PC-9 (cell line): ENCODE results near the gene USP53. TPM values are rescaled to one million over a fixed set of nuclear protein-coding genes. Genes with fewer than 3 reads are reported as not detected.
"Not testable (repeated sequence)": the region's sequence is repeated elsewhere in the genome, so short reads cannot be mapped to it uniquely, and the experiment has no call there.

Experiments used
- BruUV-seq: library from RNA; stranded (reverse); fragments of 400-500 nt; replicated peaks from 2 replicates; lab custom pipeline; 2021; lab: Mats Ljungman, UMichigan
- CTCF ChIA-PET: fragments of 300-600 bp; sonication (Branson Sonifier 250); formaldehyde crosslinking; loops from one replicate; lab custom pipeline; 2022; ENCODE audit warnings: antibody characterized with exemption; lab: Charles Lee
- POLR2A ChIA-PET: fragments of 300-600 bp; sonication (Branson Sonifier 250); formaldehyde crosslinking; loops from one replicate; lab custom pipeline; 2022; ENCODE audit warnings: antibody characterized with exemption; ENCODE audit not compliant: unreplicated experiment; lab: Charles Lee
- DNase-seq, 2 experiments: peaks; one replicate each; pipeline versions ENCODE4 v3.0.0 to v3.0.0-alpha.2; 2015 to 2022; ENCODE audit warnings: mixed read lengths in 1 of 2
- H2AFZ ChIP-seq: fragments of 200-600 bp; sonication (generic); 2 replicates; pipeline ENCODE4 v1.8.1; 2017; ENCODE audit warnings: antibody characterized with exemption
- H3F3A ChIP-seq: fragments of 200-600 bp; sonication (generic); 2 replicates; pipeline ENCODE4 v1.8.1; 2017; ENCODE audit warnings: antibody characterized with exemption, mild to moderate bottlenecking, low read depth; ENCODE audit not compliant: insufficient read depth
- H3K27ac ChIP-seq: fragments of 200-600 bp; sonication (generic); 2 replicates; pipeline ENCODE4 v1.6.1; 2016; ENCODE audit warnings: mixed run types
- H3K27me3 ChIP-seq: fragments of 200-600 bp; sonication (generic); 2 replicates; pipeline ENCODE4 v1.6.1; 2016; ENCODE audit warnings: low read depth, mixed run types; ENCODE audit not compliant: insufficient read depth
- H3K36me3 ChIP-seq: fragments of 200-600 bp; sonication (generic); 2 replicates; pipeline ENCODE4 v1.6.1; 2016; ENCODE audit warnings: low read depth, mixed run types
- H3K4me1 ChIP-seq: fragments of 200-600 bp; sonication (generic); replicated peaks from 2 replicates; pipeline ENCODE4 v1.6.1; 2016; ENCODE audit warnings: mixed run types; ENCODE audit not compliant: insufficient read depth
- H3K4me2 ChIP-seq: fragments of 200-600 bp; sonication (generic); 2 replicates; pipeline ENCODE4 v1.6.1; 2017; ENCODE audit warnings: mixed run types
- H3K4me3 ChIP-seq: fragments of 200-600 bp; sonication (generic); 2 replicates; pipeline ENCODE4 v1.6.1; 2016; ENCODE audit warnings: mixed run types
- H3K79me2 ChIP-seq: fragments of 200-600 bp; sonication (generic); 2 replicates; pipeline ENCODE4 v1.6.1; 2017; ENCODE audit warnings: low read depth, mixed run types
- H3K9me2 ChIP-seq: fragments of 200-600 bp; sonication (generic); 2 replicates; pipeline ENCODE4 v1.8.1; 2017; ENCODE audit warnings: mild to moderate bottlenecking; ENCODE audit not compliant: insufficient read depth
- H3K9me3 ChIP-seq: fragments of 200-600 bp; sonication (generic); 2 replicates; pipeline ENCODE4 v1.8.1; 2016; ENCODE audit warnings: low read depth; ENCODE audit not compliant: insufficient read depth
- H4K20me1 ChIP-seq: fragments of 200-600 bp; sonication (generic); 2 replicates; pipeline ENCODE4 v1.8.1; 2017; ENCODE audit not compliant: insufficient read depth
- EZH2 ChIP-seq: fragments of 200-600 bp; sonication (generic); IDR thresholded peaks from 2 replicates; pipeline ENCODE4 v1.8.0; 2017; ENCODE audit warnings: antibody characterized with exemption, low read depth
- intact Hi-C: fragments of 100-400 bp; cut with micrococcal nuclease; formaldehyde crosslinking; loops from one replicate; pipeline ENCODE4 v1.10.0; 2022; ENCODE audit not compliant: unreplicated experiment
- total RNA-seq: library from RNA; stranded (reverse); gene quantifications from 2 replicates; pipeline ENCODE4 v1.2.3, GENCODE V29; 2021
- TF ChIP-seq, protein P1 (sequence below): fragments of 200-600 bp; sonication (generic); conservative IDR thresholded peaks from 2 replicates; pipeline ENCODE4 v1.6.1; 2017; ENCODE audit warnings: mixed run types, antibody characterized with exemption, mild to moderate bottlenecking, moderate library complexity

The USP53 gene
- total RNA-seq, 1 experiment from 2014 or later: 19.3 TPM

DNA sequence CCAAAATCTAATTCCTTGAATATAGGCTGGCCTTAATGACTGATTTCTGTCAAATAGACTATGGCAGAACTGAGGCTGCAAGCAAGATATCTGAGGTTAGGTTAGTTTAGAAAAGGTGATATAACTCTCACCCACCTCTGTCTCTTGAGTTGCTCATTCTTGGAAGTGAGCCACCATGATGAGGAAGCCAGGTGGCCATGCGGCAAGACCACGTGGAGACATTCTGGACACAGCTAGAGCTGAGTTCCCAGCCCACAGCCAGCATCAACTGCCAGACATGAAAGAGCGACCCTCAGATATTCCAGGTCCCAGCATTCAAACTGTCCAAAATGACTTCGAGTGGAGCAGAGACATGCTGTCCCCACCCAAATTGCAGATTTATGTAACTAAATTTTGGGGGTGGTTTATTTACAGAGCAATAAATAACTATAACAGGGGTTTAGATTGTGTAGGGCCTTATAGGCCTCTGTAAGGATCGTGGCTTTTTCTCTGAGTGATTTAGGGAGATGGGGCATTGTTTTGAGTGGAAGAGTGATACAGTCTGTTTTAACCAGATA is 33.7 kb downstream of the USP53 start:
- no peaks in the 10 kb centered on the region for H3K36me3 ChIP-seq
- no peak overlapping the region for H3K4me3 ChIP-seq
- ChIA-PET CTCF (no interaction called here), POLR2A (no interaction called here)
- no peaks in the 10 kb centered on the region for H3K9me3 ChIP-seq
- BruUV-seq: no TSS peak
- no peaks in the 10 kb centered on the region for H3K9me2 ChIP-seq
- H2AFZ ChIP-seq: no peak overlapping the region
- intact Hi-C loops: loop anchor here (10.0 kb wide), 1 partner anchor 201 kb away; no protein-coding TSS in a partner anchor
- H3K27me3 ChIP-seq: no peaks in the 10 kb centered on the region
- no peaks in the 10 kb centered on the region for H3K4me1 ChIP-seq
- H3K4me2 ChIP-seq: no peak overlapping the region
- H3K27ac ChIP-seq: no peak overlapping the region
- no peak for TF ChIP-seq EZH2
- TF ChIP-seq, protein P1, sequence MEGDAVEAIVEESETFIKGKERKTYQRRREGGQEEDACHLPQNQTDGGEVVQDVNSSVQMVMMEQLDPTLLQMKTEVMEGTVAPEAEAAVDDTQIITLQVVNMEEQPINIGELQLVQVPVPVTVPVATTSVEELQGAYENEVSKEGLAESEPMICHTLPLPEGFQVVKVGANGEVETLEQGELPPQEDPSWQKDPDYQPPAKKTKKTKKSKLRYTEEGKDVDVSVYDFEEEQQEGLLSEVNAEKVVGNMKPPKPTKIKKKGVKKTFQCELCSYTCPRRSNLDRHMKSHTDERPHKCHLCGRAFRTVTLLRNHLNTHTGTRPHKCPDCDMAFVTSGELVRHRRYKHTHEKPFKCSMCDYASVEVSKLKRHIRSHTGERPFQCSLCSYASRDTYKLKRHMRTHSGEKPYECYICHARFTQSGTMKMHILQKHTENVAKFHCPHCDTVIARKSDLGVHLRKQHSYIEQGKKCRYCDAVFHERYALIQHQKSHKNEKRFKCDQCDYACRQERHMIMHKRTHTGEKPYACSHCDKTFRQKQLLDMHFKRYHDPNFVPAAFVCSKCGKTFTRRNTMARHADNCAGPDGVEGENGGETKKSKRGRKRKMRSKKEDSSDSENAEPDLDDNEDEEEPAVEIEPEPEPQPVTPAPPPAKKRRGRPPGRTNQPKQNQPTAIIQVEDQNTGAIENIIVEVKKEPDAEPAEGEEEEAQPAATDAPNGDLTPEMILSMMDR: no peak
- DNase-seq: no peak
- no peaks in the 10 kb centered on the region for H3F3A ChIP-seq
- no peaks in the 10 kb centered on the region for H4K20me1 ChIP-seq
- H3K79me2 ChIP-seq: no peaks in the 10 kb centered on the region

DNA sequence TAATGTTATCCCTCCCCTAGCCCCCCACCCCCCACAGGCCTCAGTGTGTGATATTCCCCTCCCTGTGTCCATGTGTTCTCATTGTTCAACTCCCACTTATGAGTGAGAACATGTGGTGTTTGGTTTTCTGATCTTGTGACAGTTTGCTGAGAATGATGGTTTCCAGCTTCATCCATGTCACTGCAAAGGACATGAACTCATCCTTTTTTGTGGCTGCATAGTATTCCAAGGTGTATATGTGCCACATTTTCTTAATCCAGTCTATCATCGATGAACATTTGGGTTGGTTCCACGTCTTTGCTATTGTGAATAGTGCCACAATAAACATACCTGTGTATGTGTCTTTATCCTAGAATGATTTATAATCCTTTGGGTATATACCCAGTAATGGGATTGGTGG is 38.5 kb downstream of the USP53 start:
- H3F3A ChIP-seq, H3K9me2 ChIP-seq, intact Hi-C loops, POLR2A ChIA-PET, CTCF ChIA-PET, H3K36me3 ChIP-seq, DNase-seq, H4K20me1 ChIP-seq, H3K79me2 ChIP-seq, H3K4me3 ChIP-seq, H3K27ac ChIP-seq, H3K27me3 ChIP-seq, H3K4me2 ChIP-seq, H3K4me1 ChIP-seq, H2AFZ ChIP-seq, BruUV-seq, H3K9me3 ChIP-seq: not testable (repeated sequence)

DNA sequence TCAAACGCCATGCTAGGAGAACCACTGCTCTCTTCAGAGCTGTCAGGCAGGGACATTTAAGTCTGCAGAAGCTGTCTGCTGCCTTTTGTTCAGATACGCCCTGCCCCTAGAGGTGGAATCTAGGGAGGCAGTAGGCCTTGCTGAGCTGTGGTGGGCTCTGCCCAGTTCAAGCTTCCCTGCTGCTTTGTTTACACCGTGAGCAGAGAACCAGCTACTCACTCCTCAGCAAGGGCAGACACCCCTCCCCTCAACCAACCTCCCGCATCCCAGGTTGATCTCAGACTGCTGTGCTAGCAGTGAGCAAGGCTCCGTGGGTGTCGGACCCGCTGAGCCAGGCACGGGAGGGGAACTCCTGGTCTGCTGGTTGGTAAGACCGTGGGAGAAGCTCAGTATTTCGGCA is 42.7 kb downstream of the USP53 start:
- H3K4me1 ChIP-seq, H3F3A ChIP-seq, H3K4me3 ChIP-seq, H3K36me3 ChIP-seq, H3K27ac ChIP-seq, H3K79me2 ChIP-seq, H3K27me3 ChIP-seq, H2AFZ ChIP-seq, POLR2A ChIA-PET, H3K9me3 ChIP-seq, H3K4me2 ChIP-seq, CTCF ChIA-PET, BruUV-seq, intact Hi-C loops, H3K9me2 ChIP-seq, DNase-seq, H4K20me1 ChIP-seq: not testable (repeated sequence)

DNA sequence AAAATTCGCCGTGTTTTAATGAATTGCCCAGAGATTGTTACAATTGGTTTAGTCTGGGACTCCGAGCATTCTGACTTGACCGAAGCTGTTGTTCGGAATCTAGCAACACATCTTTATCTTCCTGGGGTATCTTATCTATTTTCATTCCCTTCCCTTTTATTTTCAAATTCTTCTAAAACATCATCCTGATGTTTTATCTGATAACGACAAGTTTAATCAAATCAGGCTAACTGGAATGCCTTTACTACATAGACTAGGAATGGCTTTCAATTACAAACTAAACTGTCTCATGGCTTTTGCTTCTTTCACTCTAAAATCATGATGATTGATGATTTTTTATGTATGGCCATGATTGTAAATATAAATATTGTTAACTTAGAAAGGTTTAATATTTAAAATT is 48.0 kb downstream of the USP53 start:
- Histone ChIP-seq H3K27ac (no peak overlapping the region), H3K4me2 (no peak overlapping the region), H3F3A (no peaks in the 10 kb centered on the region), H3K27me3 (no peaks in the 10 kb centered on the region), H3K4me1 (no peaks in the 10 kb centered on the region), H3K9me3 (no peaks in the 10 kb centered on the region), H2AFZ (no peak overlapping the region), H3K79me2 (no peaks in the 10 kb centered on the region), H3K9me2 (no peaks in the 10 kb centered on the region), H3K36me3 (no peaks in the 10 kb centered on the region), H4K20me1 (no peaks in the 10 kb centered on the region), H3K4me3 (no peak overlapping the region)
- ChIA-PET CTCF (no interaction called here), POLR2A (no interaction called here)
- no peak for DNase-seq
- TF ChIP-seq, protein P1: no peak
- no peak for TF ChIP-seq EZH2
- no TSS peak for BruUV-seq
- intact Hi-C loops: no loop called here
